Stimulated activated CD4-positive, alpha-beta T cell treated with anti-CD3 and anti-CD28 coated beads, Interleukin-2, amount 100 ng/mL, for 4 hours (primary cell): ENCODE measurements around the gene EGLN2.
"Not testable (repeated sequence)": the region's sequence is repeated elsewhere in the genome, so short reads cannot be mapped to it uniquely, and the experiment has no call there.

ENCODE experiments used
- DNase-seq: peaks from one replicate; pipeline ENCODE4 v3.0.0-alpha.2; 2020; ENCODE audit warnings: low read depth

Gene EGLN2

DNA sequence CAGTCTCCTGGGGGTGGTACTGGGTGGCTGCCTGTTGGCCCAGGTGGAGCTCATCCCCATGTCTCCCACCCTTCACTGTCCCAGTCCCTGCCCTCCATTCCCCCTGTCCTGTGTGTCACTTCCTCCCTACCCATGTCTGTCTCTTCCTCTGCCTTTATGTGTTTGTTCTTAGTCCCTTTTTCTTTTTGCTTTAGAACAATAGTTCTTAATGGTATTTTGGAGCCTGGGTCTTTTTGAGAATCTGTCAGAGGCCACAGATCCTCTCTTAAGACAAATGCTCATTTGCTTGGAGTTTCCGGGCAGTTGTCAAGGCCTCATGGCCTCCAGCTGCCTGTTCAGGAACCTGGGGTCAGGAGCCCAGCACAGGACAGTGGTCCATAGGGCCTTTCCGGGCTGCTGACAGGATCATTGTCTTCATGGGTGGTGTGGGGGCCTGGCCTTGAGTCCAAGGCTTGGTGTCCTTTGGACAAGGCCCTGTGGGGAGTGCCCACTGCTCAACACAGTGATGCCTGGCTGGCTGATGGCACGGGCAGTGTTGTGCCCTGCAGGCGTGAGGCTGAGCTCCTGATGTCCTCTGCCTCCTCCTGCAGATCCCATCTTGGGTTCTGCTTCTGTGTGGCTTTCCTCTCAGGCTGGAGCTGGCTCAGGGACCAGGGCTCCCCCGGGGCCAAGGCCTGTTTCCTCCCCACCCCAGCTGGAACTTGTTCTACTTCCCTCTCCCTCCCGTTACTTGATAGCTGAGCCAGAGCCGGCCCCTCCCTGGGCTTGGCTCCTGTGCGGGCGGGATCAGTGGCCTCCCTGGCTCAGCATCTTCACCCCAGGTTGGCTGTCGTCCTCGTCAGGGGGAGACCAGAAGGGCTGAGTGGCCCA, 3.5 kb downstream of the EGLN2 start:
- no peak for DNase-seq

DNA sequence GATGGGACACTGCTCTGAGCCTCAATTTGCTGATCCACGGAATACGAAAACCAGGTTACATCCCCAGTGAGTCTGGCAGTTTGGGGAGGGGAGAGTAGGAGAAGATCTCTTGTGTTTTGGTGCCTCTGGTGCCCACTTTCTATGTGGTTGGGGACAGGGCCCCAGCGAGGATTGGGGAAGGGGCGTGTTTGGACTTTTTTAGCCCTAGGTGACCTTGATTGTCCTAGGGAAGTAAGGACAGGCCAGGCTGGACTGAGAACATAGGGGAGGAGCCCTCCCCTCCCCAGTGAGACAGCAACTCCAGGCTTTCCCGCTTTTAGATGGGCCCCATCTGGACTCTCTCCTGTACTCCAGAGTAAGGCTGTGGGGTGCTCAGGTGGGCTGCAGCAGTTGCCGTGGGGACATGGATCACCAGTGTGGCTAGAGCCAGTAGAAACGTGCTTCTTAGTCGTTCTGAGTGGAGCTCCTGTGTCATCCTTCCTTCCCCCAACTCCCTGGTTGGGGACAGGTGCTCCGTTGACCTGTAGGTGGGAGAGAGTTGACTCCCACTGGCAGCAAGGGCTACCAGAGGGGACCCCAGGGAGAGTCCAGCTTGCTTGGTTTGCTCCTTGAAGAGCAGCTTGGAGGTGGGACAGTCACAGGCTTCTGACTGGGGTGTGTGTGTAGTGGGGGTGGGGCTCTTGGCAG, 4.3 kb downstream of the EGLN2 start:
- no peak for DNase-seq

DNA sequence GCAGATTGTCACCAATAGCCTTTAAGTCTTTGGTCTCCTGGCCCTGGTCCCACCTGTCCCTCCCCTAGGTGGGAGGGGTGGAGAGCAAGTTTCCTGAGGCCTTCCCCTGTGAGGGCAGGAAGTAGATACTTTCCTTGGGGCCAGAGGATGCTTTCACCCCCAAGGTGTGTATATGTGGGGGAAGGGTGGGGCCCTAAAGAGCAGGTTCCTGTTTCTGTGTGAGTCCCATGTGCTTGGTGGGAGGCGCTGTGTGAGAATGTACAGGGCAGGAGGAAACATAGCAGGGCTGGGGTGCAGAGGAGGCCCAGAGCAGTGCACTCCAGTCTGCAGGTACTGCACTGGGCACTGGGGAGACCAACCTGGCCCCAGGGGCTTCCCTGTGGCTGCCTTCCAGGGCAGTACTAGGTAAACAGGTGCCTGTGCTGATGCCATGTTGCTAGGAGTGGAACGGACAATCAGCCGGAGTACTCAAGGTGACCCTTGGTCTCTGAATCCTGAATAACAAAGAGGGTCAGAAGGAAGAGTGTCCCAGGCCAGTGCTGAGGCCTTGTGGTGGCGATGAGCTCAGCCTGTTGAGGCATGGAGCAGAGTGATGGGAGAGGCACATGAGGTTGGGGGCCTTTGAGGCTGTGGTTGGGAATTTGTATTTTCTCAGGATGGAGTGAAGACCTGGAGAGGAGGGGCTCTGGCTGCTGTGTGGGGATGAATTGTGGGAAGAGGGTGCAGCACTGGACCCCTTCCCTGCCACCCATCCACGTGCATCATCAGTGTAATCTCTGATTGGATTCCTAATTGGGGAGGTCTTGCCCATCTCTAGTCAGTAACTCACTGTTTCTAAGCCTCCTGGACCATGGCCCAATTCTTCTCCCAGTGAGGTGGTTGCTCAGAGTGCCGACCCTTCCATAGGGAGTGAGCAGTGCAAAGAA, 5.1 kb downstream of the EGLN2 start:
- peak; percentile 40 for DNase-seq

DNA sequence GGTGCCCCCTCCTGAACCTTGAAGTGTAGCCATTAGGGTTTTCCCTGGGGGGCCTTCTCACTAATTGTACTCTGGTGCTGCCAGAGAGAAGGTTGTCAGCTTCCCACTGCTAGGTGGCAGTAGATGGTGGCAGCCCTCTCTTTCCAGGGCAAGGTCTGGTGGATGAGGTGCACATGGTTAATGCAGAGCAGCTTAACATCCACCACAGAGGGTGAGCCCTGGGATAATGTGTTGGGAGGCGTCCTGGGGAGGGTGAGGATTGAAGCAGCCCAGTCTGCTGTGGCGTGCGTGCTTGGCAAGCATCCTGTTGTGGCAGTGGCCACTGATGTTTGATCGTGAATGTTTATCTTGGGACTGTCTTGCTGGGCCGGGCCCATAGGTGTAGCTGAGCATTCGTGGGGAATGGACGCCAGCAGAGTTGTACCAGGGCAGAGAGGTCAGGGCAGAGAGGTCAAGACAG, 5.8 kb downstream of the EGLN2 start:
- no peak for DNase-seq

DNA sequence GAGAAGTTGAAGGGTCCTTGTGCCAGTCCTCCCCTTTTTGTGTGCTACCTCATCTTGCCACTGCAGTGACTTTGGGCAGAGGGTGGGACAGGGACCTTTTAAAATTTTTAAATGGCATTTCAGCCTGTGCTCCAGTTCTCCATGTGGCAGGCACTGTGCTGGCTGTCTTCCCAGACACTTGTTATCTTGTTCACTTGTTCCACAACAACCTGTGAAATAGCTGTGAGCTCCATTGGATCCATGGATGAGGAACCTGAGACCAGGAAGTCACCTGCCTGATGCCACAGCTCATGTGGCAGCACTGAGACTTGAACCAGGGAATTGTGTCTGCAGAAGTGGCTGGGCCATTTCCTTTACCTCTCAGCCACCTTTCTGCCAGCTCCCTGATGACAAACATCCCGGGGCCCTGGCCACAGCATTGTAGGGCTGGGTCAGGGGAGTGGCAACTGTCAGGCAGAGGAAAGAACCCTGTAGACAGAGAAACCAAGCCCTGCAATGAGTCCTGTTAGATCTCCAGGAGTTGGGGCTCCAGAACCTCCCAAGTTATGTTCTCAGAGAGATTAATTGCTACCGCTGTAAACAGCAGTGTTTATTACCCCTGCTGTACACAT, 6.4 kb downstream of the EGLN2 start:
- no peak for DNase-seq

DNA sequence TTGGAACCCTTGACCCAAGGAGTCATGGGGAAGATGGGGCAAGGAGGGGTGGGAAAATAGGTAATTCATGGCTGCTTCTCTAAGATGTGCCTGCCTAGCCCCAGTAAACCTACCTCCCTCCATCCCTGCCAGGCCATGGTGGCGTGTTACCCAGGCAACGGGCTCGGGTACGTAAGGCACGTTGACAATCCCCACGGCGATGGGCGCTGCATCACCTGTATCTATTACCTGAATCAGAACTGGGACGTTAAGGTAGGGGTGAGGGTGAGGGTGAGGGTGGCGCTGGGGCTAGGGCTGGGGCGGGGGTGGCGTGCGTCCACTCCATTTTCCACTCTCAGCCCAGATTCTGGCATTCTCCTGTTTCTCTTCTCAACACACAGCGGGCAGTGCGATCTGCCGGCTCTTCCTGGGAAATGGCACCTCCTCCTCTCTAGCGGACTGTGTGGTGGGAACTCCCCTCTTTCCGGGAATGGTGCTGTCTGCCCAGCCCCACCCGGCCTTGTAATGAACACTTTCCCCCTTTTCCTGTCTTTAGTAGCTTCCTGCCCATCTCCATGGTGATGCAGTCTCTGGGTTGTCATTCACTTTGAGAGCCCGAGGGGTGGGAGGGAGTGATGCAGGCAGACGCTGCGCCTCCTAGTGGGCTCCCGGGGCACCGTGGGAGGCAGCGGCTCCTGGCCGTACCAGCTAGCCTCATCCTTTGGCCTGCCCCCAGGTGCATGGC, 7.6 kb downstream of the EGLN2 start:
- DNase-seq = peak; percentile 68

DNA sequence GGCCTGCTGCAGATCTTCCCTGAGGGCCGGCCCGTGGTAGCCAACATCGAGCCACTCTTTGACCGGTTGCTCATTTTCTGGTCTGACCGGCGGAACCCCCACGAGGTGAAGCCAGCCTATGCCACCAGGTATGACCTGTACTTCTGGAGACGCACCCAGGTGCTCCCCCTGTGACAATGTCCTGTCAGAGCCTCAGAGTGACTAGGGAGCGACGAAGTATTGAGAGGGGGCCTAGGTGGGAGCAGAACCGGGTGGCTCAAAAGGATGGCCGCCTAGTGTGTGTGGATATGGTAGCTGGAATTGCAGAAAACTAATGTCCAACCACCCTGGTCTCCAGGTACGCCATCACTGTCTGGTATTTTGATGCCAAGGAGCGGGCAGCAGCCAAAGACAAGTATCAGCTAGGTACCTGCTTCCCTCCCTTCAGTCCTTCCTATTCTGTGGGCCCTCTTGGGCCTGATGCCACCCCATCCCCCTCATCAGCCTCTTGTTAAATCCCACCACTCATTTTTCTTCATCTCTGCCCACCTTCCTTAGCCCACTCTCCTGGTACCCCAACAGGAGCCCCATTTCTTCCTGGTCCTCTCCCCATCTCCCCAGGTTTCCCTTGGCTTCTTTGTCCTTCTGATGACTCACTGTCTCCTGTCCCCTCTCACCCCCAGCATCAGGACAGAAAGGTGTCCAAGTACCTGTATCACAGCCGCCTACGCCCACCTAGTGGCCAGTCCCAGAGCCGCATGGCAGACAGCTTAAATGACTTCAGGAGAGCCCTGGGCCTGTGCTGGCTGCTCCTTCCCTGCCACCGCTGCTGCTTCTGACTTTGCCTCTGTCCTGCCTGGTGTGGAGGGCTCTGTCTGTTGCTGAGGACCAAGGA, 8.4 kb downstream of the EGLN2 start:
- no peak for DNase-seq

DNA sequence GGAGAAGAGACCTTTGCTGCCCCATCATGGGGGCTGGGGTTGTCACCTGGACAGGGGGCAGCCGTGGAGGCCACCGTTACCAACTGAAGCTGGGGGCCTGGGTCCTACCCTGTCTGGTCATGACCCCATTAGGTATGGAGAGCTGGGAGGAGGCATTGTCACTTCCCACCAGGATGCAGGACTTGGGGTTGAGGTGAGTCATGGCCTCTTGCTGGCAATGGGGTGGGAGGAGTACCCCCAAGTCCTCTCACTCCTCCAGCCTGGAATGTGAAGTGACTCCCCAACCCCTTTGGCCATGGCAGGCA, 9.0 kb downstream of the EGLN2 start:
- DNase-seq = no peak

DNA sequence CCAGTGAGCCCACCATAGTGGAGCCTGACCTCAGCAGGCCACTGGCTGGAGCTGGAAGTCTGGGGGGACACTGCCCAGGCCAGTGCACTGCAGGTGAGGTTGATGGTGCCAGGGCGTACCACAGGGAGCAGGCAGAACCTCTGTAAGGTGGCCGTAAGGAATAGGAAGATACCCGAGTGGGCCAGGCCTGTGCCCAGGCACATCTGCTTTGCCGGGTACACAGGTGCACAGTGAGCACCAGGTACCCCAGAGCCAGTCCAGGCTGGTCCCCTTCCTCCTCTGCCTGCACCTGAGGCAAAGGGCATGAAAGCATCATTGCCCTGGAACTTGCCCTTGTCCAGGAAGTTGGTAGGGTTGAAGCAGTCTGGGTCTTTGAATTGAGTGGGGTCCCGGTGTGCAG, 9.5 kb downstream of the EGLN2 start:
- no peak for DNase-seq

DNA sequence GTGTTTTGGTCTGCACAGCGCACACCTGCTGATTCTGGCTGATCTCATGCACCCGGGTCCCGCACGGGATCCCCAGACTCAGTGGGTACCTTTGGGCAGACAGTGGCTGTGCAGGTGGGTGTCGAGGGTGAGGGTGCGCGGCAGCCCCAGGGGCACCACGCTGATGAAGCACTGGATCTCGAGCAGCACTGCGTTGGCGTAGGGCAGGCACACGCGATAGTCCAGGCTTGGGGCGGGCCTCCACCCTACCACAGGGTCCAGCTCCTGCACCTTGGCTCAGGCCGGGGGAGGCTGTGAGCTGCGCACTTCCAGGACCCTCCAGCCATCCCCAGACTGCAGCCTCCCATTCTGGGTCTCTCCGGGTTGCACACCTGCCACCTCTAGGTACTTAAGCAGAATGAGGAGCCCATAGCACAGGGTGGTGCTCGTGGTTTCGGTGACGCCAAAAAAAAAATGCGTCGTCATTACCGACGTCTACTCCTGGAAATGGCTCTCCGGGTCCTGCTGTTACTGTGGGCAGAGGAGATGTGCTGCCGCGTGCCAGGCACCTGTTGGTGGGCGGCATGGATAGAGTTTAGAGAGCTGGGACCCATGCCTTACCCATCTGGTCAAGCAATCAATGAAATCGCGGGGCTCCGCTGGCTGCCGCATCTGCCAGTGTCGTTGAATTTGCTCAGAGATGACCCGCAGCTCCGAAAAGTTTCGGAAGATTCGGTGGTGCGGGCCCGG, 10.5 kb downstream of the EGLN2 start:
- DNase-seq = no peak

DNA sequence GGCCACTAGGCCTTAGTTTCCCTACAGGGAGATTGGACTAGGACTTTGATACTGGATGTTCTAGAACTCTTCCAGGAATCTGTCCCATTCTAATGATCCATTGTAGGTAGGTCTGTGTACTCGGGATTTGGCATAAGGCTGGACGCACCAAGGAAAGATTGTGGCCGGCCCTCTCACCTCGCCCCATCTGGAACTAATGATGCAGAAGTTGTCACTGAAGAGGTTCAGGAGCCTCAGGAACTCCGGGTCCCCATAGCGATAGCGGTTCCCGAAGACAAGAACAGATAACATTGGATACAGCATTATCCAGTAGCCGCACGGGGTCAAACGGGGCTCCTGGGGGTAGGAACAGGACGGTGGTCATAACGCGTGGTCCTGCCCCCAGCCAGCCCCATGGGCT, 11.2 kb downstream of the EGLN2 start:
- no peak for DNase-seq

DNA sequence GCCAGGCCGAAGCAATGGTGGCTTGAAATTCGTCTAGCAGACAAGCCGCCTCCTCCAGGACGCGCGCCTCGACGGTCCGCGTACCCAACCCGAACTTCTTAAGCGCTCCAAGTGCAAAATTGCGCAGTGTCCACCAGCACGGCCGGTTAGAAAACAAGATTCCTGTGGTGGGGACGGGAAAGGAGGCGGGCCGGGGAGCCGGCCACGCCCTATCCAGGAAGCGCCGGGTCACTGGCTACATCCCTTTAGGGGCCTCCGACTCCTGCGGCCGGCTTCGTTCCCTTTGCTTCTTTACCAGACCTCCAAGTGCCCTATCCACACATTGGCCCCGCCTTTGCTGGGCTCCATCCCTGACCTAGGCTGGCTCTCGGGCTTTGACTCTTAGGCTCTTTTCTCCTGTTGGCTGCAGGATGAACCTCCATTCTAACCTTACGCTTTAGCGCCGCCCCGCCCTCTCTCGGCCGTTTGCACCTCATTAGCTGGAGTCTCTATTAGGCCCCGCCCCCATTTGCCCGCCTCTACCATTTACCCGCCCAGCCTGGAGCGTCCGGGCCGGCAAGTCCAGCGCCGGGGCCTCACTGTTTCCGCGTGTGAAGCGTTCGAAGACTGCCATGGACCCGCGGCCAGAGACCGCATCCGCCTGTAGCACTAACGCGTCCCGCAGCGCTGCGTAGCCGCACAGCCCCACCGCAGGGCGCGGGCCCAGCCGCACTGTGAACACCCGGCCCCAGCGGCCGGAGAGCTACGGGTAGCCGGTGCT, 11.8 kb downstream of the EGLN2 start:
- not testable (repeated sequence) for DNase-seq

DNA sequence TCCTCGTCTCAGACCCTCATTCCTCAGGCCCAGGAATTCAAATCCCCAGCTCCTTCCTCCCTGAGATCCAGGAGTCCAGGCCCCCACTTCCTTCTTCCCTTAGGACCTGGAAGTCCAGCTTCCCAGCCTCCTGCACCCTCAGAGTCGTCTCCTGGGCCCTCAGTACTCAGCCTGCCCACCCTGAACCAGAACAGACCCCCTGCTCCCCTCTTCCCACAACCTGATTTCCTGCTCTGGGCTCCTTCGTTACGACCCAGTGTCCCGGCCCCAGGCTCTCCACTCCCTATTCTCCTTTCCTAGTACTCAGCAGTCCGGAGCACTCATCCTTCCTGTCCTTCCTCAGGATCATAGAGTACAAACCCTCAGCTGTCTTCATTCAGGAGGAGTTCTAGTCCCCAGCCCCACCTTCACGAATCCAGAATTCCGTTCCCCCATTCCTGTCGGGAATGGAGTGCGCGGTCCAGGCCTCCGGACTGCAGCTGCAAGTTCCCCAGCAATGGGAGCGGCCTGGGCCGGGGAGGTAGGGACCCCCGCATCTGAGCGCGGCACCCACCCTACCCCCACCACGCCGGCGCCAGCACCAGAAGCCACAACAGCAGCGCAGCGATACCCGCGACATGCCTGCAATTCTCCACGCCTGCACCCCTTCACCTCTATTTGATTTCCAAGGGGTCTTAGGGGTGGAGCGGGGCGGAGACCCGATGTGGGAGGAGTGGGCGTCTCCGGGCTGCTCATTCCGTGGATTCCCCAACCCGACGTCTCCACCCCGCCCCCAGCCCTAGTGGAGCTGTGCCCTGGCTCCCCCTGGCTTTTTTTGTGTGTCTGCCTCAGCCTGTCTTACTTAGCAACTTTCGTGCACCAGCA, 12.7 kb downstream of the EGLN2 start:
- peak; percentile 34 for DNase-seq

DNA sequence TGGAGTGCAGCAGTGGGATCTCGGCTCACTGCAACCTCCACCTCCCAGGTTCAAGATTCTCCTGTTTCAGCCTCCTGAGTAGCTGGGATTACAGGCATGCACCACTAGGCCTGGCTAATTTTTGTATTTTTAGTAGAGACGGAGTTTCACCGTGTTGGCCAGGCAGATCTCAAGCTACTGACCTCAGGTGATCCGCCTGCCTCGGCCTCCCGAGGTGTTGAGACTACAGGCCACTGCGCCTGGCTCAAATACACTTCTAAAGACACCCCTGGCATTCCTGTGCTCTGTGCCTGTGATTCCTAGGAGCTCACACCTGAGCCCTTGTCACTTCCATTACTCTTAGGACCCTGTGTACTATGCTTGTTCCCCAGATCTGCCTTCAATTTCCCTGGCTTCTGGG, 13.6 kb downstream of the EGLN2 start:
- not testable (repeated sequence) for DNase-seq

DNA sequence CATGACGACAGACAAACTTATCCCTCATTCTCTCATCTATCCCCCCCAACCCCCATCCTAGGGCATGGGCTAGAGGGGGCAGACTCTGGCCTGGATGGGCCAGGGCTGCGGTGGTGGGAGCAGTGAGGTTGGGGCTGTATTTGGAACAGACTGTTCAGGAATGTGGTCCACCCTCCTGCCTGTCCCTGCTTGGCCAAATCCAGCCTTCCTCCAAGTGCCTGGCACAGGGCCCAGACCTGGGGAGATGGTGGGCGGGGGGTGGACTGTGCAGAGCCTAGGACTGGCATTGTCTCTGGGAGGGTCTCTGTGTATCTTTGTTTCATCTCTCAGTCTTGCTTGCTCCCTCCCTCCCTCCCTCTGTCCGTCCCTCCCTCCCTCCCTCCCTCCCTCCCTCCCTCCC, 14.2 kb downstream of the EGLN2 start:
- no peak for DNase-seq

DNA sequence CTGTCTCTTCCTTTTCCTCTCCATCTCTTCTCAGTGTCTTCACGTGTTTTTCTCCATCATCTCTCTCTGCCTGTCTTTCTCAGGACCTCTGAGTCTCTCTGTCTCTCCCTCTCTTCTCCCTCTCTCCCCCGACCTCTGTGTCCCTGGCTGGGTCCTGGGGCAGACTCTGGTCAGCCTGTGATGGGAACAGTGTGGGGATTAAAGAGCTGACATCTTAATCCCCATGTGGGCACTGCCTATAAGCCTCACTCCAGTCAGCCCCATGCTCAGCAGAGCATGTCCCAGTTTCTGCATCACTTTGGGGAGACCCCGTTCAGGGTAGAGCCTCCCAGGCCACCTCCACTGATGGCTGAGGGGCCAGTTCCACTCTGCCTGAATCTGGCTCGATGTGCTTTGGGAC, 16.2 kb downstream of the EGLN2 start:
- DNase-seq = no peak

DNA sequence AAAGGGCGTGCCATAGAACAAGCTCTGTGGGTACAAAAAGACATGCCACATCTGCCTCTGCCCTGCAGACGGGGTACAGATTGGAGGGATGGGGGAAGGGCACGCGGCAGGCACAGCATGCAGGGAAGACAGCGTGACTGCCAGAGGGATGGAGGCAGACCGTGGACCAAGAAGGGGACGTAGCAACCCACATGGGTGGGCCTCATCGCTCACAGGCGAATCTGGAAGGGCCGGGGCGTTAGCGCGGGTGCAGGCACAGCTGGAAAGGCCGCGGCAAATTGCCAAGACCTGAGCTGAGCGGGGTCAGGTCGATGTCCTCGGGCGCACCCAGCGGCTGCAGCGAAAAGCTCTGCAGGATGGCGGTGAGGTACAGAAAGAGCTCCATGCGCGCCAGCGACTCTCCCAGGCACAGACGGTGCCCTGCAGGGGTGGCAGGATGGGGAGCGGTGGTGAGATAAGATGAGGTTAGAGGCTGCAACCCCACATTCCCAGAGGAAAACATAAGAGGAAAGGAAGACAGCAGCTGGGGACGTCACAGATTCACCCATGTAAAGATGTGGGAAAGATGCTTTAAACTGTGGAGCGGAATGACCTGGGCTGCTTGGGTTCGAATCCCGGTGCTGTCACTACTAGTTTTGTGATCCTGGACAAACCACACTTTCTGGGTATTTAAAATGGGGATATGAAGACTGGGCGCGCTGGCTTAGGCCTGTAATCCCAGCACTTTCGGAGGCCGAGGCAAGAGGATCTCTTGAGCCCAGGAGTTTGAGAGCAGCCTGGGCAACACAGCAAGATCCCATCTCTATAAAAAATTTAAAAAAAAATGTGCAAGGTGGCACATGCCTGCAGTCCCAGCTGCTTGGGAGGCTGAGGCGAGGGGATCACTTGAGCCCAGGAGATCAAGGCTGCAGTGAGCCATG, 19.7 kb downstream of the EGLN2 start:
- peak; percentile 66 for DNase-seq
